ENCODE data around the gene SEMA6A. TPM values are rescaled to one million over a fixed set of nuclear protein-coding genes. Genes with fewer than 3 reads are reported as not detected.

SEMA6A gene
- total RNA-seq, 2 donors from 2014 or later, result 3.9 to 4.4 TPM

DNA sequence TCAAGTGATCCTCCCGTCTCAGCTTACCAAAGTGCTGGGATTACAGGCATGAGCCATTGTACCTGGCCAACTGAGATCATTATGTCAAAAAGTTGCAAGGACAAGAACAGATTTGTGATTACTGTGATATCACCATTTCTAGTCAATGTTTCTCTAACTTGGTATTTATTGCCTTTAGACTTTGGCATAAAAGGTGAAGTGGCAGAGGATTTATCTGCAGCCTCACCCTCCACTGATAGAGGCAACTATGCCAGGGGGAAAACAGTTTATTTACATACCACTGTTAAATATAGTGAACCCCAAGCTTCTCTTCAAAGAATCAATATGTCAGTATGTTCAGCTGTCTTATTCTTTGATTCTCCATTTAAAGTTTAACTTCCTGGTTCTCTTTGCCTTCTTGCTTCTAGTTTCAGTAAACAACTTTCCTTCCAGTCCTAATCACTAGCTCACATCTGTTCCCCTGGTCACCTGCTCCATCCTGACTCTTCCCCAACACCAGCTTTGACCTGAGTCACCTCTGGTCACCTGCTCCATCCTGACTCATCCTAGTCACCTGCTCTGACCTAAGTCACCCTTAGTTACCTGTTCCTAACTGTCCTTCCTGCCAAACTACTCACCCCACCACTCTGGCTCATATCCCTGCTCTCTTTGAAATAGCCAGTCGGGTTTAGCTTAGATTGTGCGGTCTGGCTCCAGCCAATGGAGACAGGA is 29.9 kb downstream of the SEMA6A start:
- no peak for DNase-seq (ENCODE audit: low spot score)

DNA sequence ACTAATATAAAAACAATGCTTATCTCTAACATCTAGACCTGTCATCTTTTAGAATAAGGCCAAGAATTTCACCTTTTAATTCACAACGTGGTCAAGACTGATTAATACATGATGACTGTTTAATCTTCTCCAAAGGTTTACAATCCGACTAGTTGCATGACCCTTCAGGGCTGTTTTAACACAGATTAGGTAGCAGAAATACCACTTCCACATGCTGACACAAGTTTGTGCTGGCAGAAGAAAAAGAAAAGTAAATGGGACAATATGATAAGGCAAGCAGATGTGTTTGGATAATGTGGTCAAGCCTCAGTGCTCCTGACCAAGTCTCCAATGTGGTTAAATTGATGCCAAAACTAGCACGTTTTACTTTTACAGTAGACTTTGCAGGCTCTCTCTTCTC is 31.1 kb downstream of the SEMA6A start:
- TF ChIP-seq CTCF (IDR thresholded peaks at IDR 0.05), result no peak
- H3K9me3 ChIP-seq, result peaks cover 0 to 15% of the 10 kb centered on the region in 2 donors
- H3K36me3 ChIP-seq, result no peaks in the 10 kb centered on the region
- no peak overlapping the region for H3K27ac ChIP-seq
- no peaks in the 10 kb centered on the region for H3K27me3 ChIP-seq
- no peaks in the 10 kb centered on the region for H3K4me1 ChIP-seq
- no peak overlapping the region for H3K4me3 ChIP-seq
- no peak for DNase-seq (ENCODE audit: low spot score)

More for the DNA sequence above, 29.9 kb downstream of the SEMA6A start:
- Histone ChIP-seq H3K4me3 (no peak overlapping the region), H3K27ac (no peak overlapping the region), H3K4me1 (no peaks in the 10 kb centered on the region), H3K27me3 (no peaks in the 10 kb centered on the region), H3K9me3 (peaks cover 0 to 15% of the 10 kb centered on the region in 2 donors), H3K36me3 (no peaks in the 10 kb centered on the region)
- TF ChIP-seq CTCF (IDR thresholded peaks at IDR 0.05), result no peak

DNA sequence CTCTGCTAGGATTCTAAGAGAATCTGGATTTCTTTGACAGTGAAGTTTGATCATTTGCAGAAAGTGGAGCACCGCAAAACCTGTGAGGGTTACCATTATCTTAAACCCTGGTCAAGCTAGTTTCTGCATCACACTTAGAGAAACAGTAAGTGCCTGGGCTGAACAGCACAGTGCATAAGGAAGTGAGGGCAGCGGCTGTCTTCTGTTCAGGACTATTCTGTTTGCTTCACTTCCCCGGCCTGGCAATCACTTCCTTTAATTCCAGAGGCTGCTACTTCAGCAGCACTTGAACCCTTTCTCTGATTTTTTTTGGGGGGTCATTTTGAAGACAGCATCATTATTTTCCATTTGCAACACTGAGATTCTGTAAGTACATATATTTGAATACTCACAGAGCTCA is 32.0 kb downstream of the SEMA6A start:
- TF ChIP-seq CTCF (IDR thresholded peaks at IDR 0.05), result no peak
- H3K27me3 ChIP-seq, result no peaks in the 10 kb centered on the region
- no peak for DNase-seq (ENCODE audit: low spot score)
- no peaks in the 10 kb centered on the region for H3K36me3 ChIP-seq
- no peak overlapping the region for H3K4me3 ChIP-seq
- H3K27ac ChIP-seq, result no peak overlapping the region
- peaks cover 0 to 15% of the 10 kb centered on the region in 2 donors for H3K9me3 ChIP-seq
- no peaks in the 10 kb centered on the region for H3K4me1 ChIP-seq

- DNase-seq (ENCODE audit: low spot score), result no peak
- H3K36me3 ChIP-seq, result no peaks in the 10 kb centered on the region
- H3K27me3 ChIP-seq, result no peaks in the 10 kb centered on the region
- TF ChIP-seq CTCF (IDR thresholded peaks at IDR 0.05), result no peak
- no peaks in the 10 kb centered on the region for H3K9me3 ChIP-seq
- no peak overlapping the region for H3K4me3 ChIP-seq
- H3K4me1 ChIP-seq, result no peaks in the 10 kb centered on the region
- no peak overlapping the region for H3K27ac ChIP-seq
These were observed 35.4 kb downstream of the SEMA6A start for GRCh38 chr5:116539222-116539621.

GRCh38 chr5:116536316-116537083 is 38.1 kb downstream of the SEMA6A start:
- peaks cover 0 to 15% of the 10 kb centered on the region in 2 donors for H3K4me1 ChIP-seq
- no peak for TF ChIP-seq CTCF (IDR thresholded peaks at IDR 0.05)
- H3K4me3 ChIP-seq, result no peak overlapping the region
- DNase-seq (ENCODE audit: low spot score), result no peak
- H3K9me3 ChIP-seq, result no peaks in the 10 kb centered on the region
- no peak overlapping the region for H3K27ac ChIP-seq
- H3K27me3 ChIP-seq, result no peaks in the 10 kb centered on the region
- H3K36me3 ChIP-seq, result no peaks in the 10 kb centered on the region

Measured in right atrium auricular region (tissue), 2 donors.